GM12801 (cell line): ENCODE data around the gene GALK1.

ENCODE experiments used
- CTCF ChIP-seq: IDR thresholded peaks from one replicate; pipeline ENCODE4 v1.5.1; 2011; ENCODE audit warnings: control low read depth; ENCODE audit not compliant: insufficient read length; ENCODE audit errors: extremely low read depth

Gene GALK1

DNA sequence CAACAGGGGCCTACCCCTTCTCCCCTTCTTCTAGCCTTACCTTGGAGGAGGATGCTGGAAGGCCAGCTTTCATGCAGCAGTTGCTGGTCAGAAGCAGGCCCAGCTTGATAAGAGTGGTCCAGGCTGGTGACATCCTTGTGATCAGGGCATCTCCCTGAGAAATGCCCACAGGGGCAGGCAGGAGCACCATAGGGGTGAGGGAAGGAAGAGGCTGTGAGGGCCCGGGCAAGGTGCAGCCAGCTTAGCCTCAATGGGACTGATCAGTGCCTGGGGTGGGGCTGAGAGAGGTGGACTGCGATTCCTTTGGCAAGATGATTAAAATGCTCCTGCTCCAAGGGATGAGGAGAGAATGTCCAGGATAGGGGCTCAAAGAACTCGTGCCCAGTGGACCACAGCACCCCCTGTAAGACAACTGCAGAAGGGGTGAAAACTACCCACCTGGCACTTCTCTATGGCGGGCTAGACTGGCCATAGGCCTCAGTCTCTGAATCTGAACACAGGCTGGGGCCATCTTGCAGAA, 9.5 kb upstream of the GALK1 start:
- no peak for TF ChIP-seq CTCF

GRCh38 chr17:75773808-75774470, 8.9 kb upstream of the GALK1 start:
- no peak for TF ChIP-seq CTCF

DNA sequence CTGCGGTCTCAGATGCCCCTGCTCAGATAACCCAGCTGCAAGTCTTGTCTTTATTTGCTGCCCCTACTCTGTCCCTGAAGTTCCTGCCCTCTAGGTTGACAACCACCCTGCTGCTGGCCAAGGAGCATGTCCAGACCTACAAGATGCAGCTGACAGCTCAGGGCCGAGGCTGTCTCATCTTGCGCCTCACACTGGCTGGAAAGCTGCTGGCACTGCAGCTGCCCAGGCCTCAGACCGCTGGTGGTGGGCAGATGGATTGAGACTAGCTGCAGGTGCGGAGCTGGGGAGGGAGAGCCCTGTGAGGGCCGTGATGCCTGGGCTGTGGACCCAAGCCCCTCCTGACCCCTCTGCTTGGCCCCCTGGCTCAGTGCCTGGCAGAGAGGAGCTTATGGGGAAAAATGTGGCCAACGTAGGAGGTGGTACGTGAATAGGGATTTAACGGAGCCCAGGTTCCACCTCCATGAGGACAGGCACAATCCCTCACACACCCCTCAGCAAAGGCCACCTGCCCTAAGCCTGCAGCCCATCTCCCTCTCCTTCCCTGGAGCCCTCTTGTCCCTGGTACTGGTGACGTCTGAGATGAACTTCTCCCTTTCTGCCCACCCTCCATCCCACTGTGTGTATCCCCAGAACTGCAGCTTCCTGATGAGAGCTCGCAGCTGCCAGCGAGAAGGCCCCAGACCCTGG, 8.3 kb upstream of the GALK1 start:
- no peak for TF ChIP-seq CTCF

DNA sequence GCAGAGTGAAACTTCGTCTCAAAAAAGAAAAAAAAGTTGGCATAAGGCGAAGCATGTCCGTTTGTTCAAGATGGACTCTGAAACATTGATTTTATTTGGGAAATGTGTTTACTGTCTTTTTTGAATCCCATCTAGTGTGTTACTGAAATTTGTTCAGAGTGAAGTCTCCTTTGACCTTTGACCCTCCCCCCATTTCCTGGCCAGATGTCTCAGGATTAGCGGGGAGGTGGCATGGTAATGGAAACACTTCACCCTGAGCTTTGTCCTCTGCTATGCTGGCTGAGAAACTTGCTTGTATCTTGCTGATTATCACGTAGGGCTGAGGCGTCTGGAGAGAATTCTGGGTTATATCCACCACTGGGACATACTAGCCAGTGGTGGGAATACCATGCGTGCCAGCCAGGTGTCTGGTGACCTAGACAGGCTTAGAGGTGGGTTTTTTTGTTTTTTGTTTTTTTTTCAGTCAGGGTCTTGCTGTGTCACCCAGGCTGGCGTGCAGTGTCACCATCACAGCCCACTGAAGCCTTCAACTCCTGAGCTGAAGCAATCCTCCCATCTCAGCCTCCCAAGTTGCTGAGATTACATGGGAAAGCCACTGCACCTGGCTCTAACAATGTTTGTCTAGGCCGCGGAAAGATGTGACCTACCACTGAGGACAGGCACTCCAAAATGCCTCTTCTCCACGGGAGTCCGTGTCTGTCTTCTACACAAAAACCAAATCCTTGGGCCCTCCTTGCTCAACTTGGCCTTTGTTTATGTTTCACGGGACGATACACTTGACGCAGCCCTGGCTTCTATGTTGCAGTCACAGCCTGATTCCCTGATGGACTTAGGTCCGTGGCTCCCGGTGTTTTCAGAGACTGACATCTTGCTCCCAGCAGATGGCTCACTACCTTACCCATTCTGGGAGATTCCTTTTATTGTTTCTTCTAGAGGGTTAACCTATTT, 6.6 kb upstream of the GALK1 start:
- TF ChIP-seq CTCF = no peak

DNA sequence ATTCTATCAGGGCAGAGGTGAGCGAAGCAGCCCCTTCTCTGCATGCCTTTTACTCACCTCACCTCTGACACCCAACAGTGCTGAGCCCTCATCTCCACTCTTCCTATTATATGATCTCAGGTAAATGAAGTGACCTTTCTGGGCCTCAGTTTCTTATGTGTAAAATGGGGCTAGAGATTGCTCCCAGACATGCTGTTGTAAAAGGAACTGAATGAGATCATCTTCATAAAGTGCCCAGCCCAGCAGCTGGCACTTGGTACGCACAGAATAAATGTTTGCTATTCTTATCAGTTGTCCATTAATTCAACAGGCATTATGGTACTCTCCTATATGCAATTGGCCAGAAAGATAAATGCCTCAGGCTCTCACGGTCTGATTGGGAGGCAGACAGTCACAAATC, 4.5 kb upstream of the GALK1 start:
- no peak for TF ChIP-seq CTCF

DNA sequence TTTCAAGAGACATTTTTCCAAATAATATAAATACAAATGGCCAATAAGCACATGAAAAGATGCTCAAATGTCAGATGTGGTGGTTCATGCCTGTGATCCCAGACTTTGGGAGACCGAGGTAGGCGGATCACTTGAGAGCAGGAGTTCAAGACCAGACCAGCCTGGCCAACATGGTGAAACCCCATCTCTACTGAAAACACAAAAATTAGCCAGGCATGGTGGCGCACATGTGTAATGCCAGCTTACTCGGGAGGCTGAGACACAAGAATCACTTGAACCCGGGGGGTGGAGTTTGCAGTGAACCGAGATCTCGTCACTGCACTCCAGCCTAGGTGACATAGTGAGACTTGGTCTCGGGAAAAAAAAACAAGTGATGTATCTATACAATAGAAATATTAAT, 2.9 kb upstream of the GALK1 start:
- TF ChIP-seq CTCF = no peak

DNA sequence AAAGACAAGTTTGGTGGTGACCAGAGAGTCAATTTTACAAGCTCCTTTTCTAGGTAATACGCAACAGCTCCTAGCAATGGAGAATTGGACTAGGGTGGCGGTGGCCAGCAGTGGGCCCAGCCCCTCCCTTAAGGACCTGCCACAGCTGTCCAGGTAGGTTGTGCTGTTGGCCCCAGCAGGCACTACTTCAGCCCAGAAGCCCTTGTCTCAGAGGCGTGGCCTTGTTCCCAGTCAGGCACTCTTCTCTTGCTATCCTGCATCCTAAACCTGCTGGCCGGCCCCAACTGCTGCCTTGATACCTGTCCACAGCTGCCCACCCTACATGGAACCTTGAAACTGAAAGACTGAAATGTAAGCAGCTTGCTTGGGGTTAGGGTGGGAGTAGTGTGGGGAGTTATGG, 989 bp upstream of the GALK1 start:
- TF ChIP-seq CTCF = no peak
